Right ventricle myocardium inferior (tissue), 1 donor: ENCODE data around the gene FAM200B. TPM values are rescaled to one million over a fixed set of nuclear protein-coding genes. Genes with fewer than 3 reads are reported as not detected.

Source experiments
- ATAC-seq: fragments of 200-7000 bp; cut with Tn5 transposase; one replicate; pipeline ENCODE4 v1.9.1; 2020; ENCODE audit warnings: mild to moderate bottlenecking, moderate library complexity
- DNase-seq: peaks from one replicate; pipeline ENCODE4 v3.0.0; 2021; ENCODE audit errors: missing footprints
- intact Hi-C: fragments of 100-400 bp; cut with DNase I; formaldehyde crosslinking; loops from one replicate; pipeline ENCODE4 v1.11.0; 2022
- long read RNA-seq: library from polyadenylated mRNA; unstranded; transcript quantifications from one replicate; pipeline ENCODE4 v2.0.0, GENCODE V29; 2021
- total RNA-seq: library from RNA; stranded (reverse); fragmentation: NEBNext Ultra II Directional; extraction: Animal tissue kit (Norgen Biotek cat#: 25700); gene quantifications from one replicate; pipeline ENCODE4 v1.2.1, GENCODE V29; 2021
- donor health status: DM: no; HTN: yes; CAD: no; lungs with severe emphysema.

The FAM200B gene
- 25.2 TPM for total RNA-seq
- long read RNA-seq, partial matches to known transcripts = 1 of 8 reads
- long read RNA-seq, other reads (novel, unspliced or antisense) = 0 of 8 reads

- intact Hi-C loops = loop anchor here (2.0 kb wide), 1 partner anchor 27 kb away; the partner anchor contains the start of gene FBXL5
- ATAC-seq (peak; percentile 99), DNase-seq (peak; percentile 100)
Observed at GRCh38 chr4:15681372-15682241, at the start of gene FAM200B. TSS of gene FAM200B (plus strand) at chr4:15681827. CDS start at chr4:15686978, 5,151 bp downstream.

- ATAC-seq (no peak), DNase-seq (no peak)
- intact Hi-C loops = no loop called here
Observed at GRCh38 chr4:15636818-15637217, 44.8 kb upstream of the FAM200B start.

- intact Hi-C loops = no loop called here
- DNase-seq = no peak
- no peak for ATAC-seq
Observed at GRCh38 chr4:15638418-15638817, 43.2 kb upstream of the FAM200B start.

- ATAC-seq (no peak), DNase-seq (no peak)
- intact Hi-C loops = no loop called here
Observed at GRCh38 chr4:15648600-15648999, 33.0 kb upstream of the FAM200B start.

- intact Hi-C loops = loop anchor here (2.0 to 10.0 kb wide), 2 partner anchors 171 to 505 kb away; no protein-coding TSS in a partner anchor
- peak; percentile 59 for ATAC-seq
- DNase-seq = no peak
Observed at GRCh38 chr4:15649914-15650545, 31.6 kb upstream of the FAM200B start.

- no peak for ATAC-seq
- intact Hi-C loops = loop anchor here (2.0 to 10.0 kb wide), 2 partner anchors 173 to 507 kb away; no protein-coding TSS in a partner anchor
- DNase-seq = no peak
Observed at GRCh38 chr4:15651676-15652075, 30.0 kb upstream of the FAM200B start.

- ATAC-seq = no peak
- intact Hi-C loops = loop anchor here (10.0 kb wide), 1 partner anchor 507 kb away; no protein-coding TSS in a partner anchor
Observed at GRCh38 chr4:15652191-15652590, 29.4 kb upstream of the FAM200B start.

GRCh38 chr4:15652841-15653240 lies 28.8 kb upstream of the FAM200B start:
- ATAC-seq = no peak
- no peak for DNase-seq
- intact Hi-C loops = loop anchor here (10.0 kb wide), 1 partner anchor 508 kb away; no protein-coding TSS in a partner anchor

More at GRCh38 chr4:15652191-15652590, 29.4 kb upstream of the FAM200B start:
- no peak for DNase-seq

GRCh38 chr4:15653420-15653819 lies 28.2 kb upstream of the FAM200B start:
- intact Hi-C loops = loop anchor here (10.0 kb wide), 1 partner anchor 509 kb away; no protein-coding TSS in a partner anchor
- no peak for ATAC-seq

GRCh38 chr4:15653864-15654592 lies 27.6 kb upstream of the FAM200B start:
- ATAC-seq (no peak), DNase-seq (no peak)
- intact Hi-C loops = loop anchor here (2.0 to 10.0 kb wide), 2 partner anchors 27 to 509 kb away; partner anchors contain the start of gene FAM200B

More at GRCh38 chr4:15653420-15653819, 28.2 kb upstream of the FAM200B start:
- no peak for DNase-seq

- DNase-seq = peak; percentile 75
- intact Hi-C loops = loop anchor here (2.0 to 10.0 kb wide), 2 partner anchors 26 to 510 kb away; partner anchors contain the start of gene FAM200B
- ATAC-seq = peak; percentile 59
Observed at GRCh38 chr4:15654593-15655222, 26.9 kb upstream of the FAM200B start.

- DNase-seq (peak; percentile 92), ATAC-seq (peak; percentile 90)
- intact Hi-C loops = loop anchor here (2.0 to 10.0 kb wide), 2 partner anchors 25 to 511 kb away; partner anchors contain the start of gene FAM200B
Observed at GRCh38 chr4:15655223-15656037, 26.2 kb upstream of the FAM200B start, which contains the start of gene FBXL5. TSS of gene FBXL5 (minus strand) at chr4:15655357. CDS start at chr4:15655287, 70 bp downstream.

- intact Hi-C loops = loop anchor here (10.0 kb wide), 1 partner anchor 511 kb away; no protein-coding TSS in a partner anchor
- DNase-seq (no peak), ATAC-seq (no peak)
Observed at GRCh38 chr4:15656038-15656470, 25.6 kb upstream of the FAM200B start.

GRCh38 chr4:15657366-15657765 lies 24.3 kb upstream of the FAM200B start:
- ATAC-seq = no peak
- DNase-seq = no peak
- intact Hi-C loops = loop anchor here (10.0 kb wide), 1 partner anchor 513 kb away; no protein-coding TSS in a partner anchor

- no peak for DNase-seq
- intact Hi-C loops = loop anchor here (10.0 kb wide), 1 partner anchor 513 kb away; no protein-coding TSS in a partner anchor
- no peak for ATAC-seq
Observed at GRCh38 chr4:15658136-15658770, 23.4 kb upstream of the FAM200B start.

GRCh38 chr4:15658781-15659180 lies 22.8 kb upstream of the FAM200B start:
- intact Hi-C loops = loop anchor here (10.0 kb wide), 1 partner anchor 514 kb away; no protein-coding TSS in a partner anchor
- ATAC-seq (no peak), DNase-seq (no peak)
